ENCODE measurements around the gene PSD2. TPM values are rescaled to one million over a fixed set of nuclear protein-coding genes. Genes with fewer than 3 reads are reported as not detected.

PSD2 gene
- total and polyA plus RNA-seq, 2 donors = 0.82 to 0.90 TPM

- no peak overlapping the region for H3K27ac ChIP-seq (ENCODE audit: low read depth in 1 of 2, low read length in 1 of 2)
- H3K4me3 ChIP-seq (ENCODE audit: low read length in 2 of 2) = no peak overlapping the region
- no peaks in the 10 kb centered on the region for H3K36me3 ChIP-seq (ENCODE audit: control insufficient read depth in 2 of 2, insufficient read depth in 2 of 2, low read length in 1 of 2)
- peaks cover 0 to 28% of the 10 kb centered on the region in 2 donors for H3K27me3 ChIP-seq (ENCODE audit: control insufficient read depth in 2 of 2, insufficient read depth in 1 of 2, low read length in 1 of 2)
- H3K4me1 ChIP-seq (ENCODE audit: control insufficient read depth in 2 of 2, insufficient read depth in 2 of 2, low read length in 2 of 2) = peaks cover 0 to 7% of the 10 kb centered on the region in 2 donors
- no peak for DNase-seq (ENCODE audit: low read depth in 6 of 9, low spot score in 9 of 9)
- WGBS = 92% methylated on average over 9 of the region's 9 CpGs
- no peaks in the 10 kb centered on the region for H3K9me3 ChIP-seq (ENCODE audit: control insufficient read depth in 2 of 2, insufficient read depth in 1 of 2, low read length in 1 of 2)
Measured at GRCh38 chr5:139863361-139863760, 67.8 kb downstream of the PSD2 start.

DNA sequence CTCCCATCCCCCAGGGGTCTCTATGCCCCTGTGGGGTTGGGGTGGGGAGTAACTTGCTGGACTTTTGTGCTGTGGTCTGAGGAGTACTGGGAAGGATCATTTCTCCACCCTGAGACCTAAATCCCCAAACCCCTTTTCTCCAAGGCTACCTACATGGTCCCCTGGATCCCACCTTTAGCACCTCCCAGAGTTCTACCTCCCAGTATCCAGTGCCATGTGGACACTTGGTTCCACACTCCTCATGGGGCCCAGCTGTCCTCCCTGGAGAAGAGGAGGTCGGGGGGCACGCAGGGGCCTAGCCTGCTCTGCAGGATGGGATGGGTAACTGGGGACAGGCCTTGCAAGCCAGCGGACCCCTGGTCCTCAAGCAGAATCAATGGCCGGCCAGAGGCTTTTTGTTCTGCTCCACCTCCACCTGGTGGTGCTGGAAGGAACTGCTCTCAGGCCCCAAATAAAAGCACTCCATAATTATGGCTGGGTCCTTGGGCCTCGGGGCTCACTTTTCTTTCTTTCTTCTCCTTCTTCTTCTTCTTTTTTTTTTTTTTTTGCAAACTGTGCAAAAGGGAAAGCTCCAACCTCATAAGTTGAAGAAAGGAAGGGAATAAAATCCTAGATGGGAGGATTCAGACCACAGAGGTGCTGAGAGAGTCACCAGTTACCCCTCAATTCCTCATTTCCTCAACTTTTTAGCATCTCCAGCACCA is 68.4 kb downstream of the PSD2 start:
- no peaks in the 10 kb centered on the region for H3K36me3 ChIP-seq (ENCODE audit: control insufficient read depth in 2 of 2, insufficient read depth in 2 of 2, low read length in 1 of 2)
- H3K4me1 ChIP-seq (ENCODE audit: control insufficient read depth in 2 of 2, insufficient read depth in 2 of 2, low read length in 2 of 2) = peaks cover 0 to 7% of the 10 kb centered on the region in 2 donors
- peak in 5 of 9 donors; percentile 11 to 42 (median 40) for DNase-seq (ENCODE audit: low read depth in 6 of 9, low spot score in 9 of 9)
- no peak overlapping the region for H3K27ac ChIP-seq (ENCODE audit: low read depth in 1 of 2, low read length in 1 of 2)
- H3K4me3 ChIP-seq (ENCODE audit: low read length in 2 of 2) = no peak overlapping the region
- peaks cover 0 to 28% of the 10 kb centered on the region in 2 donors for H3K27me3 ChIP-seq (ENCODE audit: control insufficient read depth in 2 of 2, insufficient read depth in 1 of 2, low read length in 1 of 2)
- 20% methylated on average over 5 of the region's 5 CpGs for WGBS
- H3K9me3 ChIP-seq (ENCODE audit: control insufficient read depth in 2 of 2, insufficient read depth in 1 of 2, low read length in 1 of 2) = no peaks in the 10 kb centered on the region

DNA sequence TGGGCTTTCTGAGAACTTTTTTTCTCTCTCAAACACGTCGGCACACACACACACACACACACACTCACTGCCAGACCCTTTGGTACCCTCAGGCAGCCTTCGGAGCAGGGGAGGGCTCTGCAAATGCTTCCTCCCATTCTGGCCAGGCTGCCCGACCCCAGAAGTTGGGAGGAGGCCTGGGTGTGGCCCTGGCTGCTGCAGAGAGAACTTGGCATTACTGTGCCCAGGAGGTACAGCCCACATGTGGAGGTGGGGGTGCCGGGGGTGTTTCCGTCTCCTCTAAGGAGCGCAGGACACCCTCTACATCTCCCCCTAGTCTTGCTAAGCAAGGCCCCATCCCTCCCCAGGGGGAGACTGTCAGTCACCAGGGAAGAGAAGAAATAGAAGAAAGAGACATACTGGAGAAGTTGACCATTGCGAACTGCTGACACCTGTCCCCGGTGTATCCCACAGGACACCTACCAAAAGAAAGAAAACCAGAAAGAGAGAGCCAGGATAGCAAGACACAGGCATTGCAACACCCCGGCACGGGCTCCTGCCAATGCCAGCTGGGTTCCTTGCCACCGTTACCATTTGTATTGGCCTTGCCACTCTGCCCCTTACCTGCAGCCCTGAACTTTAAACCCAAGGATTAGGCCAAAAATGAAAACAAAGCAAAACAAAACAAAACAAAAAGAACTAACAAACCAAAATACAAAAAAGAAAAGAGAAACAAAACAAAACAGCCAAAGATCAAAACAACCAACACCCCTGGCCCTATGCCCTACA is 69.3 kb downstream of the PSD2 start:
- H3K9me3 ChIP-seq (ENCODE audit: control insufficient read depth in 2 of 2, insufficient read depth in 1 of 2, low read length in 1 of 2) = no peaks in the 10 kb centered on the region
- H3K27me3 ChIP-seq (ENCODE audit: control insufficient read depth in 2 of 2, insufficient read depth in 1 of 2, low read length in 1 of 2) = peaks cover 0 to 31% of the 10 kb centered on the region in 2 donors
- H3K27ac ChIP-seq (ENCODE audit: low read depth in 1 of 2, low read length in 1 of 2) = no peak overlapping the region
- peaks cover 0 to 12% of the 10 kb centered on the region in 2 donors for H3K4me1 ChIP-seq (ENCODE audit: control insufficient read depth in 2 of 2, insufficient read depth in 2 of 2, low read length in 2 of 2)
- DNase-seq (ENCODE audit: low read depth in 6 of 9, low spot score in 9 of 9) = no peak
- no peaks in the 10 kb centered on the region for H3K36me3 ChIP-seq (ENCODE audit: control insufficient read depth in 2 of 2, insufficient read depth in 2 of 2, low read length in 1 of 2)
- H3K4me3 ChIP-seq (ENCODE audit: low read length in 2 of 2) = no peak overlapping the region
- WGBS = 92% methylated on average over 12 of the region's 12 CpGs

DNA sequence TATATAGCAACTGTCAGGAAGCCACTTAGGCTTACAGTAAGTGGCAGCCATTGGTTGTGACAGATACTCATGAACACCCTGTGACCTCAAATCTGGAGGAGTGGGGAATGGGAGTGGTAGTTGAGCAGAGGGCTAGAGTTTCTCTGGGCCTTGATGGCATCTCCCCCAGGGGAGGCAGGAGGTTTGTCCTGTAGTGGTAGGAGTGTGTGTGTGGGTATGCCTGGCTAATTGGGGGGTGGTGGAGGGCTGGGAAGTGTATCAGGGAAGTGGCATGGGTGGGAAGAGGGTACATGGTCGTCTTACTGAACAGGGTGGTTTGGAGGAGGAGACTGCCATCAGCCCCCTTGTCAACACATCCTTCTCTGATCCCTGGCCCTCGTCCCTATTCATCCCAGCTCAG is 71.5 kb downstream of the PSD2 start:
- Histone ChIP-seq H3K4me1 (ENCODE audit: control insufficient read depth in 2 of 2, insufficient read depth in 2 of 2, low read length in 2 of 2) (peaks cover 0 to 12% of the 10 kb centered on the region in 2 donors), H3K4me3 (ENCODE audit: low read length in 2 of 2) (no peak overlapping the region), H3K36me3 (ENCODE audit: control insufficient read depth in 2 of 2, insufficient read depth in 2 of 2, low read length in 1 of 2) (no peaks in the 10 kb centered on the region), H3K9me3 (ENCODE audit: control insufficient read depth in 2 of 2, insufficient read depth in 1 of 2, low read length in 1 of 2) (no peaks in the 10 kb centered on the region), H3K27me3 (ENCODE audit: control insufficient read depth in 2 of 2, insufficient read depth in 1 of 2, low read length in 1 of 2) (peaks cover 0 to 43% of the 10 kb centered on the region in 2 donors), H3K27ac (ENCODE audit: low read depth in 1 of 2, low read length in 1 of 2) (no peak overlapping the region)
- 59% methylated on average over 2 of the region's 2 CpGs for WGBS
- no peak for DNase-seq (ENCODE audit: low read depth in 6 of 9, low spot score in 9 of 9)

DNA sequence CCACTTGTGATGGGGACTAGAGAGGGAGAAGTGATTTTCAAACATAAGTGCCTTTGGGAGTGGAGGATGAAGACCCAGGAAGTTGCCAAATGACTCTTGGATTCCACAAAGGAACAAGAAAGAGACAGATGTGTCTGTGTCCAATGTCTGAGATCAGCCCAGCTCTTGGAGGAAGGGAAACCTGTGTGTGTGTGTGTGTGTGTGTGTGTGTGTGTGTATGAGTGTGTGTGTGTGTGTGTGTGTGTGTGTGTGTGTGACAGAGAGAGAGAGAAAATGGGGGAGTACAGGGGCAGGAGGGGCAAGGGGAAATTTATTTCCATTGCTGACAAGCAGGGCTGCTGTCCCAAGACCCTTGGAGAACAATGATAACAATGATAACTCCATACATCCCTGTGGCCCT is 72.0 kb downstream of the PSD2 start:
- Histone ChIP-seq H3K27me3 (ENCODE audit: control insufficient read depth in 2 of 2, insufficient read depth in 1 of 2, low read length in 1 of 2) (peaks cover 0 to 47% of the 10 kb centered on the region in 2 donors), H3K27ac (ENCODE audit: low read depth in 1 of 2, low read length in 1 of 2) (no peak overlapping the region), H3K9me3 (ENCODE audit: control insufficient read depth in 2 of 2, insufficient read depth in 1 of 2, low read length in 1 of 2) (no peaks in the 10 kb centered on the region), H3K4me1 (ENCODE audit: control insufficient read depth in 2 of 2, insufficient read depth in 2 of 2, low read length in 2 of 2) (peaks cover 0 to 12% of the 10 kb centered on the region in 2 donors), H3K36me3 (ENCODE audit: control insufficient read depth in 2 of 2, insufficient read depth in 2 of 2, low read length in 1 of 2) (no peaks in the 10 kb centered on the region), H3K4me3 (ENCODE audit: low read length in 2 of 2) (no peak overlapping the region)
- DNase-seq (ENCODE audit: low read depth in 6 of 9, low spot score in 9 of 9) = no peak

DNA sequence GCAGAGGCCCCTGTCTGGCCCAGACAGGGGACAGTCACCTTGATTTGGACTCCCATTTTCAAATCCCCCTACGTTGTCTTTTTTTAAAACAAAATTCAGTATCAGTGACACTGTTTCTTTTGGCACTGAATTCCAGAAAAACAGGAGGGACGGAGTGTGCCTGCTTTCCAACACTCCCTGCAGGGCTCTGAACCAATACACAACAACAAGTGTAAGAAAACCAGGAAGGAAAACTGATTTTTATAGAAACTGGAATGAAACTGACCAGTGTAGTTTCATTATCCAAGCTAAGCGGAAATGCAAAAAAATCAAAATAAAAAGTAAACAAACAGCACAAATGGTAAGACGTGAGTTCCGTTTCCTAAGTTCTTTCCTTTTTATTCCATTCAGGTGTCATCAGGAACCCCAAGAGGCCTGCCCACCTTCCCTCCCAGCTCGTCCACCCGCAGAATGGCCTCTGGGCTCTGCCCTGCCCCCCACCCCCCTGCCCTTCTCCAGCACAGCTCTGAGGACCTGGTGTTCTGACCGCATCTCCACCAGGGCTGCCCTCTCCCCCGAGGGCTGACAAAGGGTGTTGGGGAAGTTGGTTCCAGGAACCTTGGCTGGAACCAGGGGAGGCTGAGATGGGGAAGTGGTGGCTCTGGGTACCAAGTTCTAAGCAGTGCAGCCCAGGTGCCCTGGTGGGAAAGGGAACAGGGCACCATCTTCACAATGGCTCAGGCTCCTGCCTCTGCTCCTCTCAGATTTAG is 73.6 kb downstream of the PSD2 start:
- Histone ChIP-seq H3K4me3 (ENCODE audit: low read length in 2 of 2) (no peak overlapping the region), H3K9me3 (ENCODE audit: control insufficient read depth in 2 of 2, insufficient read depth in 1 of 2, low read length in 1 of 2) (no peaks in the 10 kb centered on the region), H3K27me3 (ENCODE audit: control insufficient read depth in 2 of 2, insufficient read depth in 1 of 2, low read length in 1 of 2) (peaks cover 0 to 58% of the 10 kb centered on the region in 2 donors), H3K4me1 (ENCODE audit: control insufficient read depth in 2 of 2, insufficient read depth in 2 of 2, low read length in 2 of 2) (peaks cover 0 to 5% of the 10 kb centered on the region in 2 donors), H3K27ac (ENCODE audit: low read depth in 1 of 2, low read length in 1 of 2) (no peak overlapping the region), H3K36me3 (ENCODE audit: control insufficient read depth in 2 of 2, insufficient read depth in 2 of 2, low read length in 1 of 2) (no peaks in the 10 kb centered on the region)
- 79% methylated on average over 9 of the region's 9 CpGs for WGBS
- DNase-seq (ENCODE audit: low read depth in 6 of 9, low spot score in 9 of 9) = no peak

- Histone ChIP-seq H3K4me3 (ENCODE audit: low read length in 2 of 2) (no peak overlapping the region), H3K4me1 (ENCODE audit: control insufficient read depth in 2 of 2, insufficient read depth in 2 of 2, low read length in 2 of 2) (peaks cover 0 to 5% of the 10 kb centered on the region in 2 donors), H3K27ac (ENCODE audit: low read depth in 1 of 2, low read length in 1 of 2) (no peak overlapping the region), H3K9me3 (ENCODE audit: control insufficient read depth in 2 of 2, insufficient read depth in 1 of 2, low read length in 1 of 2) (no peaks in the 10 kb centered on the region), H3K27me3 (ENCODE audit: control insufficient read depth in 2 of 2, insufficient read depth in 1 of 2, low read length in 1 of 2) (peaks cover 0 to 50% of the 10 kb centered on the region in 2 donors), H3K36me3 (ENCODE audit: control insufficient read depth in 2 of 2, insufficient read depth in 2 of 2, low read length in 1 of 2) (no peaks in the 10 kb centered on the region)
- no peak for DNase-seq (ENCODE audit: low read depth in 6 of 9, low spot score in 9 of 9)
- WGBS = 97% methylated on average over 1 of the region's 1 CpG
Measured at GRCh38 chr5:139870677-139871076, 75.1 kb downstream of the PSD2 start.

GRCh38 chr5:139871614-139872013 is 76.0 kb downstream of the PSD2 start:
- H3K4me1 ChIP-seq (ENCODE audit: control insufficient read depth in 2 of 2, insufficient read depth in 2 of 2, low read length in 2 of 2) = peaks cover 0 to 5% of the 10 kb centered on the region in 2 donors
- H3K36me3 ChIP-seq (ENCODE audit: control insufficient read depth in 2 of 2, insufficient read depth in 2 of 2, low read length in 1 of 2) = no peaks in the 10 kb centered on the region
- H3K27ac ChIP-seq (ENCODE audit: low read depth in 1 of 2, low read length in 1 of 2) = no peak overlapping the region
- peaks cover 0 to 46% of the 10 kb centered on the region in 2 donors for H3K27me3 ChIP-seq (ENCODE audit: control insufficient read depth in 2 of 2, insufficient read depth in 1 of 2, low read length in 1 of 2)
- H3K4me3 ChIP-seq (ENCODE audit: low read length in 2 of 2) = no peak overlapping the region
- WGBS = 94% methylated on average over 9 of the region's 9 CpGs
- DNase-seq (ENCODE audit: low read depth in 6 of 9, low spot score in 9 of 9) = no peak
- H3K9me3 ChIP-seq (ENCODE audit: control insufficient read depth in 2 of 2, insufficient read depth in 1 of 2, low read length in 1 of 2) = no peaks in the 10 kb centered on the region
